GM18861 (cell line): ENCODE measurements around the gene TYMS.

Experiments
- ATAC-seq: cut with Tn5 transposase; IDR thresholded peaks from one replicate; pipeline ENCODE4 v1.9.1; 2021; ENCODE audit not compliant: unreplicated experiment

Gene TYMS

DNA sequence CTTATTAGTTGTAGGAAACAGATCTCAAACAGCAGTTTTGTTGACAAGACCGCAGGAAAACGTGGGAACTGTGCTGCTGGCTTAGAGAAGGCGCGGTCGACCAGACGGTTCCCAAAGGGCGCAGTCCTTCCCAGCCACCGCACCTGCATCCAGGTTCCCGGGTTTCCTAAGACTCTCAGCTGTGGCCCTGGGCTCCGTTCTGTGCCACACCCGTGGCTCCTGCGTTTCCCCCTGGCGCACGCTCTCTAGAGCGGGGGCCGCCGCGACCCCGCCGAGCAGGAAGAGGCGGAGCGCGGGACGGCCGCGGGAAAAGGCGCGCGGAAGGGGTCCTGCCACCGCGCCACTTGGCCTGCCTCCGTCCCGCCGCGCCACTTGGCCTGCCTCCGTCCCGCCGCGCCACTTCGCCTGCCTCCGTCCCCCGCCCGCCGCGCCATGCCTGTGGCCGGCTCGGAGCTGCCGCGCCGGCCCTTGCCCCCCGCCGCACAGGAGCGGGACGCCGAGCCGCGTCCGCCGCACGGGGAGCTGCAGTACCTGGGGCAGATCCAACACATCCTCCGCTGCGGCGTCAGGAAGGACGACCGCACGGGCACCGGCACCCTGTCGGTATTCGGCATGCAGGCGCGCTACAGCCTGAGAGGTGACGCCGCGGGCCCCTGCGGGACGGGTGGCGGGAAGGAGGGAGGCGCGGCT is at the start of gene TYMS:
Gene TYMS, plus strand, starts transcription at position 343 of the 690 bp plus-strand sequence. Its CDS starts 90 bp downstream, at position 433.
- ATAC-seq: peak; percentile 35

DNA sequence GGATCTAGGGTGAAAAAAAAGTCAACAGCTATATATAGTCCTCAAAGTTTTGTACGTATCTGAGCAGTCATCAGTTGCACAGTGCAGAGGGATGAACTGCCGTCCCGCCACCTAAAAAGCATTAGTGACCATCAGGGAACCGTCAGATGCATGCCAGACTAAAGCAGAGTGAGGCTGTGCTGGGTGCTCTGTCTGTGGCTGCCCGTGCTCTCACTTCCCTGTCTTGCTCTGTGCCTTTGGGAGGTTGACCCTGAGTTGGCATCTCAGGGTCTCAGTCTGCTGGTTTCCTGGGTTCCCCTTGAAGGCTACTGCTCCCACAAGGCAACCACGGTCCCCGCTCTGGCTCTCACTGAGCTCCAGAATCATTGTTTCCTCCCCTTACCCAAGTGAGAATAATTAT is 49.5 kb upstream of the TYMS start:
- no peak for ATAC-seq

- ATAC-seq: no peak
Observed at GRCh38 chr18:610214-610928, 47.1 kb upstream of the TYMS start.

- ATAC-seq: no peak
Observed at GRCh38 chr18:612156-612555, 45.3 kb upstream of the TYMS start.

GRCh38 chr18:614193-614592 is 43.3 kb upstream of the TYMS start:
- no peak for ATAC-seq

DNA sequence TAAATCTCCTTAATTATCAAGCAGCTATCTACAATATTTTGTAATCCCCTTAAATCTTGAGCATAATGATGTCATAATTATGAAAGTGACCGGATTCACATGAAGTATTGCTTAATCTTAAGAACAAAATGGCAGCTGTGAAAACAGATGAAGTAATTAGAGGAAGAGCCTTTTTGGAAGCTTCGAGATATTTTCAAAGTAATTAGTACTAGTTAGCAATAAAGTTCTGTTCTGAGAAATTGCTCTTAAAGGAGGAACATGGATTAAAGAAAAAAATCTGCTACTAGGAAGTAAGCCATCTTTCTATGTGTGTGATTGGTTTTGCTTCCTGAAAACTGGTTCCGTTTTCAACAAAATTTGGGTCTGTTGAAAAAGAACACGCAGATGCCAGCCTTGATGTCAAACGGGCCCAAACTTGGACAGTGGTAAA is 42.3 kb upstream of the TYMS start:
- ATAC-seq: no peak

DNA sequence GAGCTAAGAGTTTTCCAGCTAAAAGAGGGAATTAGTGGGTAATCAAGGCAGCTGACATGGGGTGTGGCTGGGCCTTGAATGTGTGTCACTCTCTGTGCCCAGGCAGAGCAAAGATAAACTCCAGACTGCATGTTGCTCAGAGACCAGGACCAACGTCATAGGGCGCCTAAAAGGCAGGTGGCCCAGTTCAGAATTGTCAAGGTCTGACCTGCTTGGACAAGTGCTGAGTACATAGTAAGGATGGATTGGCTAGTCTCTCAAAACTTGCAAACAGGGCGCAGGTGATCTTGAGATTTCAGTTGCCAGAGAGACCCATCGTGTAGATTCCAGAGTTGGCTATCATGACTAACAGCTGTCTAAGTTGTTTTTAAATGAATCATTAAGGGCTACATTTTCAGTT is 41.7 kb upstream of the TYMS start:
- no peak for ATAC-seq

GRCh38 chr18:616380-616995 is 41.0 kb upstream of the TYMS start:
- no peak for ATAC-seq

DNA sequence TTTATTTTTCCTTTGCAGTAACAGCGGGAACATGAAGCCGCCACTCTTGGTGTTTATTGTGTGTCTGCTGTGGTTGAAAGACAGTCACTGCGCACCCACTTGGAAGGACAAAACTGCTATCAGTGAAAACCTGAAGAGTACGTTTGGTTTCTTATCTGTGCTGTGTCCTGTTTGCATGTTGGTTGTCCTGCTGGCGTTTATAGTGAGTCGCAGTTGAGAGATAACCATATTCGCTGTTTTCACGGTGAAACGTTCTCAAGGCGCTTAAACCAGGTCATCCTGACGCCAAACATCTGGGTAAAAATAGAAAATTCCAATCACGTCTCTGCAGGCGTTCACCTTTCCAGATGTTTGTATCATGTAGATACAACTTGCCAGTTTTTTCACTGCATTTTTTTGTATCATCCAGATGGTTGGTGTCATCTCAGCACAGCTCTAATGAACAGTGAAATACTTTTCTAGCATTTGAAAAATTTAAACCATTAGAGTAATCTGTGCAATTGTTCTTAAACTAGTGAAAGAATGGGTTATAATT is 39.4 kb upstream of the TYMS start:
- ATAC-seq: no peak

- no peak for ATAC-seq
Observed at GRCh38 chr18:618618-619017, 38.8 kb upstream of the TYMS start.

- ATAC-seq: no peak
Observed at GRCh38 chr18:621291-622043, 36.0 kb upstream of the TYMS start.

DNA sequence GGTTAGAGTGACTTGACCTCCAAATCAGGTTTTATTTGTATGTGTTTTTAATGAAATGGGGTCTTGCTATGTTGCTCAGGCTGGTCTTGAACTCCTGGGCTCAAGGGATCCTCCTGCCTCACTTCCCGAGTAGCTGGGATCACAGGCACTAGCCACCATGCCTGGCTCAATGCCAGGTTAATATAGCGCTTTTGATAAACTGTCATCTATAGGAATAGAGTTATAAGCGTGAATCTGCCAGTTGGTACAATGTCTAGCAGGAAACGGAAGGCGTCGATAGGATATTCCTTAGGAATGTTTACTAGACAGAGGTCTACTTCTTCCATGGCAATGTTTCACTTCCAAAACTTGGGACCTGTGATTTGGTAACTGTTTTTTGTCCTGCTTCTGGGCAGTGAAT is 35.2 kb upstream of the TYMS start:
- no peak for ATAC-seq

GRCh38 chr18:623761-624620 is 33.5 kb upstream of the TYMS start:
- no peak for ATAC-seq

- no peak for ATAC-seq
Observed at GRCh38 chr18:627231-627630, 30.2 kb upstream of the TYMS start.

DNA sequence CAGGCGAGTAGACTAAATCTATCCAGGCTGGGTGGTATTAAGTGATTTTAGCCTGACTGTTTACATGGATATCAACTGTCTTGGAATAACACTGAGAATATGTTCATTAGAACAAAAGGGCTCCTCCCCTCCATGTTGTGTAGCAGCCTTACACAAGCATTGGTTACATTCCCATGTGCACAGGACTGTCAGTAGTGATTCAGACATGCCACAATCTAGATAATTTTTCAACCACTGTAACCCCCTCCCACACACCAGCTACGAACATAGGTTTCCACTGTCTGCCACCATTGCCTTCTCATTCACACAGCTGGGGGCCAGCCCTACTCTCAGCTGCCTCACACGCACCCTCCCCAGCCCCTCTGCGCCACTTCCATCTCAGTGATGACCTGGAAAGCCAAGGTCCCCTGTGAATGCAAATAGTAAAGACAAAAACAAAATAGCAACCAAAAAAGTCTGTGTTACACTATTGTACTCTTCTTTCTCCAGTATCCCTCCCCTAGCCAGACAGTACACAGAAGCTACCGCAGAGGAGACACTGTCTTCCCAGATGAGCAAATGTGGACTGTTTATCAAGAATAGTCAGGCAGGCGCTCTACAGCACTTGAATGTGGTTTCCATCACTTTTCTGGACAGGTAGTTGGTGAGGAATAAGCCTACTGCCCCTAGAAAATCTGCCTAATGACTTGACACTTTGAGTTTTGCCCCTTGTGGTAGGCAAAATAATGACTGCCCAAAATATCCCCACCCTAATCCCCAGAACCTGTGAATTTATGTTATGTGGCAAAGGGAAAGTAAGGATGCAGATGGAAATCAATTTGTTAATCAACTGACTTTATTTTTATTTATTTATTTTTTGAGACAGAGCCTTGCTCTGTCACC is 27.9 kb upstream of the TYMS start:
- ATAC-seq: no peak

GRCh38 chr18:631560-631959 is 25.9 kb upstream of the TYMS start:
- no peak for ATAC-seq

- no peak for ATAC-seq
Observed at GRCh38 chr18:634551-635045, 22.9 kb upstream of the TYMS start.

DNA sequence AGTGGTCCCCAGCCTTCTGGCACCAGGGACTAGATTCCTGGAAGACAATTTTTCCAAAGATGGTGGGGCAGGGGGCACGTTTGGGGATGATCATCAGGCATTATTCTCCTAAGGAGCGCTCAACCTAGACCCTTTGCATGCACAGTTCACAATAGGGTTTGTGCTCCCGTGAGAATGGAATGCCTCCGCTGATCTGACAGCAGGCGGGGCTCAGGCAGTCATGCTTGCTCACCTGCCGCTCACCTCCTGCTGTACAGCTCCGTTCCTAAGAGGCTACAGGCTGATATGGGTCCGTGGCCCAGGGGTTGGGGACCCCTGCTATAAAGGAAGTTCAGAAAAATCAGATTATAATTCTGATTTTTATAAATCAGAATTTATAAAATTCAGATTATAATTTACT is 22.3 kb upstream of the TYMS start:
- no peak for ATAC-seq

DNA sequence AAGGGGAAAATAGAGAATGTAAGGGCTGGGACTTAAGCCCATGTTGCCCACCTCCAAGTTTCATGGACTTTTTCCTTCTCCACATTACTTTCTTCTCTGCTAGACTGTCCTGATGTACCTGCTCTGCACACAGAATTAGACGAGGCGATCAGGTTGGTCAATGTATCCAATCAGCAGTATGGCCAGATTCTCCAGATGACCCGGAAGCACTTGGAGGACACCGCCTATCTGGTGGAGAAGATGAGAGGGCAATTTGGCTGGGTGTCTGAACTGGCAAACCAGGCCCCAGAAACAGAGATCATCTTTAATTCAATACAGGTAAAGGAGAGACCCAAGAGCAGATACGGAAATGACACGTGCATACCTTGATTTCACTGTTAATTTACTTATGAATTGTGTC is 16.2 kb upstream of the TYMS start:
- ATAC-seq: no peak
